ENCODE data around the gene PILRB. TPM values are rescaled to one million over a fixed set of nuclear protein-coding genes. Genes with fewer than 3 reads are reported as not detected.

Gene PILRB
- total RNA-seq, 1 experiment from 2014 or later: 73.2 TPM

DNA sequence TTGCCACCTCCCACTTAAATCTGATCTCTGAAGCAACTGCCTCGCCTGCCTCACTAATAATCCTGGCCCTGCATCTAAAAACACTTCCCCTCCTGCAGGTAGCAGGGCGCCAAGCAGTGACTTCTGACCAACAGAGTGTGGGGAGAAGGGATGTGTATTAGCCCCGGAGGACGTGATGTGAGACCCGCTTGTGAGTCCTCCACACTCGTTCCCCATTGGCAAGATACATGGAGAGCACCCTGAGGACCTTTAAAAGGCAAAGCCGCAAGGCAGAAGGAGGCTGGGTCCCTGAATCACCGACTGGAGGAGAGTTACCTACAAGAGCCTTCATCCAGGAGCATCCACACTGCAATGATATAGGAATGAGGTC, 9.3 kb downstream of the PILRB start:
- peaks cover under 1% of the 10 kb centered on the region; the same call in 1 of the 2 replicates for H3K36me3 ChIP-seq (ENCODE audit: control insufficient read depth, insufficient read depth, low read length)
- BruUV-seq (replicated peaks): no TSS peak
- peak; percentile 11 for ATAC-seq
- no peak overlapping the region for H3K27ac ChIP-seq (ENCODE audit: low read length)
- no peak for DNase-seq (ENCODE audit: low read depth, low spot score)
- H3K9me3 ChIP-seq (ENCODE audit: control insufficient read depth, insufficient read depth, low read depth, low read length): no peaks in the 10 kb centered on the region
- intact Hi-C loops (cut with micrococcal nuclease; ENCODE audit: unreplicated experiment): no loop called here
- H3K4me3 ChIP-seq (ENCODE audit: low read depth in 2 of 2, low read length in 2 of 2): no peak overlapping the region
- 0 out of 2 replicates have a peak, but pooled peaks cover 3% of the 10 kb centered on the region for H3K4me1 ChIP-seq (ENCODE audit: control insufficient read depth, insufficient read depth, low read length)
- in situ Hi-C loops (cut with HindIII; ENCODE audit: low pct_unique_long_range_greater_than_20kb, low sequenced_read_pairs): no loop called here
- CTCF ChIA-PET: interaction anchor here (0.7 kb wide), 1 partner anchor 38 kb away, joined by 3 read pairs; no protein-coding TSS in a partner anchor
- no peak for TF ChIP-seq SIN3A (IDR thresholded peaks at IDR 0.05; ENCODE audit: borderline replicate concordance, insufficient read depth, low read depth, low read length)
- 0 out of 2 replicates have a peak, but pooled peaks have one; percentile 11 for TF ChIP-seq POLR2AphosphoS5 (IDR thresholded peaks at IDR 0.05; ENCODE audit: low read depth, low read length)
- POLR2A ChIA-PET: no interaction called here
- no peaks in the 10 kb centered on the region for H3K27me3 ChIP-seq (ENCODE audit: control insufficient read depth, insufficient read depth, low read length)

DNA sequence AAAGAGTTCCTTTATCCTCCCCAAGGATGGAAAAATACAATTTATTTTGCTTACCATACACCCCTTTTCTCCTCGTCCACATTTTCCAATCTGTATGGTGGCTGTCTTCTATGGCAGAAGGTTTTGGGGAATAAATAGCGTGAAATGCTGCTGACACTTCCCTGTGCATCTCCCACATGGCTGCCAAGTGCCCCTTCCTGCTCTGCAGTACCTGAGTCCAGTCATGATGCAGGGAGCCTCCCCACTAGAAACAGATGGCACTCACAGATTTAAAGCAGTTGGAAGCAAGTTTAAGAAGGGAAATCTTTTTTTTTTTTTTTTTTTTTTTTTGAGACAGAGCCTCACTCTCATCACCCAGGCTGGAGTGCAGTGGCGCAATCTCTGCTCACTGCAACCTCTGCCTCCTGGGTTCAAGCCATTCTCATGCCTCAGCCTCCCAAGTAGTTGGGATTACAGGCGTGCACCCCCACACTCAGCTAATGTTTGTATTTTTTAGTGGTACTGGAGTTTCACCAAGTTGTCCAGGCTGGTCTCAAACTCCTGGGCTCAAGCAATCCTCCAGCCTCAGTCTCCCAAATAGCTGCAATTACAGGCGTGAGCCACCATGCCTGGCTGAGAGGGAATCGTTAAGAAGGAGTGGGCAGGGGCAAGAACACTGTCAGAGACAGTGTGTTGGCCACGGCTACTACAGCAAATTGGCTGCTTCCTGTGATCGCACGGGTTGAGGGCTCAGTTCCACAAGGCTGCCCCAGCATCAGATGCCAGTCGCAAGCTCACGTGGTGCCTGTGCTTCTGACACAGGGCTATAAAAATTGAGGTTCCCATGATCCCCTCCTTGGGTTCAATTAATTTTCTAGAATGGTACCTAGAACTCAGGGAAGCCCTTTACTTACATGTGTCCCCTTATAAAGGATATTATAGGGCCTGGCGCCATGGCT, 10.0 kb downstream of the PILRB start:
- Histone ChIP-seq H3K4me3 (ENCODE audit: low read depth in 2 of 2, low read length in 2 of 2) (no peak overlapping the region), H3K27ac (ENCODE audit: low read length) (no peak overlapping the region), H3K4me1 (ENCODE audit: control insufficient read depth, insufficient read depth, low read length) (0 out of 2 replicates have a peak, but pooled peaks cover 3% of the 10 kb centered on the region), H3K36me3 (ENCODE audit: control insufficient read depth, insufficient read depth, low read length) (no peaks in the 10 kb centered on the region), H3K27me3 (ENCODE audit: control insufficient read depth, insufficient read depth, low read length) (no peaks in the 10 kb centered on the region), H3K9me3 (ENCODE audit: control insufficient read depth, insufficient read depth, low read depth, low read length) (no peaks in the 10 kb centered on the region)
- intact Hi-C loops (cut with micrococcal nuclease; ENCODE audit: unreplicated experiment): no loop called here
- ATAC-seq (peak; percentile 14; the same call in 1 of the 2 replicates), DNase-seq (ENCODE audit: low read depth, low spot score) (no peak)
- POLR2A ChIA-PET: no interaction called here
- in situ Hi-C loops (cut with HindIII; ENCODE audit: low pct_unique_long_range_greater_than_20kb, low sequenced_read_pairs): no loop called here
- CTCF ChIA-PET: no interaction called here
- TF ChIP-seq POLR2AphosphoS5 (IDR thresholded peaks at IDR 0.05; ENCODE audit: low read depth, low read length): peak; percentile 18; the same call in 1 of the 2 replicates
- no peak for TF ChIP-seq SIN3A (IDR thresholded peaks at IDR 0.05; ENCODE audit: borderline replicate concordance, insufficient read depth, low read depth, low read length)
- TF ChIP-seq, protein P1, sequence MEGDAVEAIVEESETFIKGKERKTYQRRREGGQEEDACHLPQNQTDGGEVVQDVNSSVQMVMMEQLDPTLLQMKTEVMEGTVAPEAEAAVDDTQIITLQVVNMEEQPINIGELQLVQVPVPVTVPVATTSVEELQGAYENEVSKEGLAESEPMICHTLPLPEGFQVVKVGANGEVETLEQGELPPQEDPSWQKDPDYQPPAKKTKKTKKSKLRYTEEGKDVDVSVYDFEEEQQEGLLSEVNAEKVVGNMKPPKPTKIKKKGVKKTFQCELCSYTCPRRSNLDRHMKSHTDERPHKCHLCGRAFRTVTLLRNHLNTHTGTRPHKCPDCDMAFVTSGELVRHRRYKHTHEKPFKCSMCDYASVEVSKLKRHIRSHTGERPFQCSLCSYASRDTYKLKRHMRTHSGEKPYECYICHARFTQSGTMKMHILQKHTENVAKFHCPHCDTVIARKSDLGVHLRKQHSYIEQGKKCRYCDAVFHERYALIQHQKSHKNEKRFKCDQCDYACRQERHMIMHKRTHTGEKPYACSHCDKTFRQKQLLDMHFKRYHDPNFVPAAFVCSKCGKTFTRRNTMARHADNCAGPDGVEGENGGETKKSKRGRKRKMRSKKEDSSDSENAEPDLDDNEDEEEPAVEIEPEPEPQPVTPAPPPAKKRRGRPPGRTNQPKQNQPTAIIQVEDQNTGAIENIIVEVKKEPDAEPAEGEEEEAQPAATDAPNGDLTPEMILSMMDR (IDR thresholded peaks at IDR 0.05): no peak
- no TSS peak for BruUV-seq (replicated peaks)

DNA sequence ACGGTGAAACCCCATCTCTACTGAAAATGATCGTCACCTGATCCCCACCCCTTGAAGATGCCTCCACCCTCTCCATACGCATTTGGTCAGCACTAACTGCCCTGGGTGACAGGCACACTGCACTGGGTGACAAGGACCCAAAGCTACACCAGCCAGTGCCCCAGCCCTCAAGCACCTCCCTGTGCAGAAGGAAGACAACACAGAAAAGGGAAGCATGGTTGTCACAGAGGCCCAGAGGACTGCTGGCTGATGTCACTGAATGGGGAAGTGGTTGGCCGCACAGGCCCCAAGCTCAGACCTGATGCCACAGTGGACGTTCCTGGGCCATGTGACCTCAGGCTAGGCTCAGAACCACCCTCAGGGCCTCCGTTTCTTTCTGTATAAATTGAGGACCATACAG, 11.2 kb downstream of the PILRB start:
- POLR2A ChIA-PET: interaction anchor here (0.6 kb wide), 1 partner anchor 307 kb away, joined by 6 read pairs; no protein-coding TSS in a partner anchor
- no TSS peak for BruUV-seq (replicated peaks)
- intact Hi-C loops (cut with micrococcal nuclease; ENCODE audit: unreplicated experiment): no loop called here

More for the DNA sequence above, 11.2 kb downstream of the PILRB start:
- Histone ChIP-seq H3K9me3 (ENCODE audit: control insufficient read depth, insufficient read depth, low read depth, low read length) (no peaks in the 10 kb centered on the region), H3K36me3 (ENCODE audit: control insufficient read depth, insufficient read depth, low read length) (no peaks in the 10 kb centered on the region), H3K27ac (ENCODE audit: low read length) (no peak overlapping the region), H3K4me1 (ENCODE audit: control insufficient read depth, insufficient read depth, low read length) (0 out of 2 replicates have a peak, but pooled peaks cover 3% of the 10 kb centered on the region), H3K4me3 (ENCODE audit: low read depth in 2 of 2, low read length in 2 of 2) (no peak overlapping the region), H3K27me3 (ENCODE audit: control insufficient read depth, insufficient read depth, low read length) (no peaks in the 10 kb centered on the region)
- ATAC-seq (peak; percentile 5; the same call in 1 of the 2 replicates), DNase-seq (ENCODE audit: low read depth, low spot score) (no peak)
- CTCF ChIA-PET: no interaction called here
- TF ChIP-seq, protein P2, sequence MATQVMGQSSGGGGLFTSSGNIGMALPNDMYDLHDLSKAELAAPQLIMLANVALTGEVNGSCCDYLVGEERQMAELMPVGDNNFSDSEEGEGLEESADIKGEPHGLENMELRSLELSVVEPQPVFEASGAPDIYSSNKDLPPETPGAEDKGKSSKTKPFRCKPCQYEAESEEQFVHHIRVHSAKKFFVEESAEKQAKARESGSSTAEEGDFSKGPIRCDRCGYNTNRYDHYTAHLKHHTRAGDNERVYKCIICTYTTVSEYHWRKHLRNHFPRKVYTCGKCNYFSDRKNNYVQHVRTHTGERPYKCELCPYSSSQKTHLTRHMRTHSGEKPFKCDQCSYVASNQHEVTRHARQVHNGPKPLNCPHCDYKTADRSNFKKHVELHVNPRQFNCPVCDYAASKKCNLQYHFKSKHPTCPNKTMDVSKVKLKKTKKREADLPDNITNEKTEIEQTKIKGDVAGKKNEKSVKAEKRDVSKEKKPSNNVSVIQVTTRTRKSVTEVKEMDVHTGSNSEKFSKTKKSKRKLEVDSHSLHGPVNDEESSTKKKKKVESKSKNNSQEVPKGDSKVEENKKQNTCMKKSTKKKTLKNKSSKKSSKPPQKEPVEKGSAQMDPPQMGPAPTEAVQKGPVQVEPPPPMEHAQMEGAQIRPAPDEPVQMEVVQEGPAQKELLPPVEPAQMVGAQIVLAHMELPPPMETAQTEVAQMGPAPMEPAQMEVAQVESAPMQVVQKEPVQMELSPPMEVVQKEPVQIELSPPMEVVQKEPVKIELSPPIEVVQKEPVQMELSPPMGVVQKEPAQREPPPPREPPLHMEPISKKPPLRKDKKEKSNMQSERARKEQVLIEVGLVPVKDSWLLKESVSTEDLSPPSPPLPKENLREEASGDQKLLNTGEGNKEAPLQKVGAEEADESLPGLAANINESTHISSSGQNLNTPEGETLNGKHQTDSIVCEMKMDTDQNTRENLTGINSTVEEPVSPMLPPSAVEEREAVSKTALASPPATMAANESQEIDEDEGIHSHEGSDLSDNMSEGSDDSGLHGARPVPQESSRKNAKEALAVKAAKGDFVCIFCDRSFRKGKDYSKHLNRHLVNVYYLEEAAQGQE (IDR thresholded peaks at IDR 0.05; ENCODE audit: insufficient read depth in 1 of 2, low read depth in 2 of 2, low read length in 1 of 2): 0 out of 4 replicates have a peak, but pooled peaks of 1 of the 2 experiments have one; percentile 24
- TF ChIP-seq POLR2AphosphoS5 (IDR thresholded peaks at IDR 0.05; ENCODE audit: low read depth, low read length): no peak; the same call in 1 of the 2 replicates
- in situ Hi-C loops (cut with HindIII; ENCODE audit: low pct_unique_long_range_greater_than_20kb, low sequenced_read_pairs): no loop called here
